GM12878 (cell line): ENCODE measurements around the gene CCDC194. TPM values are rescaled to one million over a fixed set of nuclear protein-coding genes. Genes with fewer than 3 reads are reported as not detected.

Experiments used
- BACH1 ChIP-seq: fragments of 450-650 bp; IDR thresholded peaks from 2 replicates; pipeline ENCODE4 v1.6.1; 2017; ENCODE audit warnings: mild to moderate bottlenecking, borderline replicate concordance
- BMI1 ChIP-seq: fragments of 450-650 bp; IDR thresholded peaks from 2 replicates; pipeline ENCODE4 v1.6.1; 2016; ENCODE audit warnings: mild to moderate bottlenecking, moderate library complexity, borderline replicate concordance
- CHD1 ChIP-seq: IDR thresholded peaks from 2 replicates; pipeline ENCODE4 v1.6.1; 2012; ENCODE audit warnings: low read depth, low read length, improper control_type of control experiment
- CREB1 ChIP-seq: IDR thresholded peaks from 2 replicates; pipeline ENCODE4 v1.6.1; 2012; ENCODE audit warnings: low read depth, mild to moderate bottlenecking, inconsistent platforms
- EGR1 ChIP-seq, 2 experiments: IDR thresholded peaks; 1 replicate in 1 of 2; 2 replicates in 1 of 2; pipeline ENCODE4 v1.6.1; 2011 to 2012; ENCODE audit warnings: low read depth in 2 of 2, low read length in 2 of 2, borderline replicate concordance in 1 of 2, mild to moderate bottlenecking in 1 of 2, moderate library complexity in 1 of 2
- ETV6 ChIP-seq, 2 experiments: fragments of 450-650 bp in 1 of 2; IDR thresholded peaks in 1 of 2; conservative IDR thresholded peaks in 1 of 2; 2 replicates each; pipeline ENCODE4 v1.6.1; 2014; ENCODE audit warnings: antibody characterized with exemption in 1 of 2, borderline replicate concordance in 1 of 2, low read depth in 1 of 2, mild to moderate bottlenecking in 1 of 2, moderate library complexity in 1 of 2
- EZH2 ChIP-seq: IDR thresholded peaks from 2 replicates; pipeline ENCODE4 v1.6.1; 2012; ENCODE audit warnings: low read depth, mild to moderate bottlenecking, control low read depth, inconsistent platforms, low read length, borderline replicate concordance; ENCODE audit not compliant: control insufficient read depth
- GABPA ChIP-seq: IDR thresholded peaks from 2 replicates; pipeline ENCODE4 v1.6.1; 2014; ENCODE audit warnings: antibody characterized with exemption, low read depth, mild to moderate bottlenecking, inconsistent platforms
- LARP7 ChIP-seq: fragments of 450-650 bp; IDR thresholded peaks from 2 replicates; pipeline ENCODE4 v1.6.1; 2017; ENCODE audit warnings: mild to moderate bottlenecking
- NFYB ChIP-seq: IDR thresholded peaks from 2 replicates; pipeline ENCODE4 v1.6.1; 2011; ENCODE audit warnings: low read depth, mild to moderate bottlenecking, low read length, improper control_type of control experiment, moderate library complexity; ENCODE audit not compliant: insufficient read depth
- NRF1 ChIP-seq: conservative IDR thresholded peaks from 2 replicates; pipeline ENCODE4 v1.6.1; 2011; ENCODE audit warnings: mild to moderate bottlenecking, low read depth, low read length, improper control_type of control experiment
- POLR2AphosphoS2 ChIP-seq: IDR thresholded peaks from 2 replicates; pipeline ENCODE4 v1.6.1; 2011; ENCODE audit warnings: low read depth, mild to moderate bottlenecking, low read length, improper control_type of control experiment, moderate library complexity
- POU2F2 ChIP-seq: IDR thresholded peaks from 3 replicates; pipeline ENCODE4 v1.6.1; 2011; ENCODE audit warnings: low read depth, mild to moderate bottlenecking, low read length, borderline replicate concordance
- RAD51 ChIP-seq: fragments of 450-650 bp; IDR thresholded peaks from 2 replicates; pipeline ENCODE4 v1.6.1; 2016; ENCODE audit warnings: moderate library complexity, mild to moderate bottlenecking, inconsistent platforms
- RB1 ChIP-seq: fragments of 450-650 bp; formaldehyde crosslinking; IDR thresholded peaks from 2 replicates; pipeline ENCODE4 v1.6.1; 2017; ENCODE audit warnings: mild to moderate bottlenecking, borderline replicate concordance
- RFX5 ChIP-seq: IDR thresholded peaks from 2 replicates; pipeline ENCODE4 v1.6.1; 2011; ENCODE audit warnings: low read depth, low read length, improper control_type of control experiment
- SIN3A ChIP-seq: IDR thresholded peaks from 2 replicates; pipeline ENCODE4 v1.6.1; 2012; ENCODE audit warnings: low read depth, low read length, improper control_type of control experiment
- SP1 ChIP-seq: IDR thresholded peaks from one replicate; pipeline ENCODE4 v1.6.1; 2011; ENCODE audit warnings: low read depth, low read length
- SREBF1 ChIP-seq: IDR thresholded peaks from 2 replicates; pipeline ENCODE4 v1.6.1; 2012; ENCODE audit warnings: mild to moderate bottlenecking, low read length
- STAT1 ChIP-seq: fragments of 450-650 bp; conservative IDR thresholded peaks from 2 replicates; pipeline ENCODE4 v1.6.1; 2014; ENCODE audit warnings: antibody characterized with exemption, mild to moderate bottlenecking
- SUZ12 ChIP-seq: fragments of 200-600 bp; sonication (generic); IDR thresholded peaks from one replicate; pipeline ENCODE4 v1.6.1; 2018; ENCODE audit warnings: antibody characterized with exemption, mild to moderate bottlenecking; ENCODE audit not compliant: unreplicated experiment
- WRNIP1 ChIP-seq: IDR thresholded peaks from 2 replicates; pipeline ENCODE4 v1.6.1; 2011; ENCODE audit warnings: low read depth, low read length, improper control_type of control experiment, borderline replicate concordance
- YBX1 ChIP-seq: fragments of 450-650 bp; IDR thresholded peaks from 2 replicates; pipeline ENCODE4 v1.6.1; 2016; ENCODE audit warnings: antibody characterized with exemption
- ZNF384 ChIP-seq: IDR thresholded peaks from 2 replicates; pipeline ENCODE4 v1.6.1; 2012; ENCODE audit warnings: low read depth, mild to moderate bottlenecking, low read length, improper control_type of control experiment, borderline replicate concordance
- polyA plus RNA-seq, 11 experiments: library from polyadenylated mRNA; depleted of rRNA in 4 of 11; unstranded in 6 of 11; stranded (reverse) in 5 of 11; fragments of >200 nt; fragmentation: Nextera tagmentation in 4 of 11; fragmentation: Illumina TruSeq in 1 of 11; extraction: Ambion mirVana in 4 of 11; extraction: Trizol in 1 of 11; gene quantifications; 1 replicate in 1 of 11; 2 replicates in 10 of 11; pipeline versions ENCODE4 v1.2.1 to v1.2.3, GENCODE V29; 2011 to 2016; ENCODE audit warnings: inconsistent platforms in 2 of 11, missing spikeins in 2 of 11, low read depth in 1 of 11
- total RNA-seq, 4 experiments: library from RNA; depleted of rRNA in 3 of 4; stranded (reverse); fragments of >200 nt in 3 of 4; fragmentation: Illumina TruSeq in 1 of 4; extraction: Trizol in 1 of 4; gene quantifications; 2 replicates each; pipeline versions ENCODE4 v1.2.1 to v1.2.3, GENCODE V29; 2013 to 2021
- TF ChIP-seq, protein P1 (sequence below): IDR thresholded peaks from 2 replicates; pipeline ENCODE4 v1.6.1; 2012; ENCODE audit warnings: low read depth, low read length, improper control_type of control experiment
- TF ChIP-seq, protein P2 (sequence below): IDR thresholded peaks from 2 replicates; pipeline ENCODE4 v1.6.1; 2011; ENCODE audit warnings: borderline replicate concordance, low read depth, mild to moderate bottlenecking, moderate library complexity, mixed read lengths, low read length; ENCODE audit not compliant: insufficient read depth; ENCODE audit errors: extremely low read length
- TF ChIP-seq, protein P3 (sequence below): IDR thresholded peaks from 2 replicates; pipeline ENCODE4 v1.6.1; 2011; ENCODE audit warnings: low read depth, mild to moderate bottlenecking, low read length, moderate library complexity, borderline replicate concordance; ENCODE audit errors: extremely low read depth

The CCDC194 gene
- total and polyA plus RNA-seq, 10 of the 15 experiments (the other 5 are each of a cell fraction or from before 2014, with no cell fraction given): 0.07 to 3.4 (median 0.97) TPM

GRCh38 chr19:17419621-17420474 is 25.9 kb upstream of the CCDC194 start, which contains the start of gene MVB12A (continued):
- no peak for TF ChIP-seq YBX1
- TF ChIP-seq RAD51: peak; percentile 50; the same call in 1 of the 2 replicates
- TF ChIP-seq EGR1 (IDR thresholded peaks at IDR 0.05; ENCODE audit: borderline replicate concordance in 1 of 2, low read depth in 2 of 2, low read length in 2 of 2): peak in 1 of 2 experiments; percentile 67; a peak in 1 of 3 replicates
- peak; percentile 69; the same call in 1 of the 2 replicates for TF ChIP-seq RFX5
- TF ChIP-seq STAT1: no peak
- TF ChIP-seq, protein P1, sequence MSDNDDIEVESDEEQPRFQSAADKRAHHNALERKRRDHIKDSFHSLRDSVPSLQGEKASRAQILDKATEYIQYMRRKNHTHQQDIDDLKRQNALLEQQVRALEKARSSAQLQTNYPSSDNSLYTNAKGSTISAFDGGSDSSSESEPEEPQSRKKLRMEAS: peak; percentile 72; the same call in 1 of the 2 replicates
- 0 out of 4 replicates have a peak, but pooled peaks of 1 of the 2 experiments have one; percentile 29 for TF ChIP-seq ETV6 (conservative IDR thresholded peaks at IDR 0.05 in 1 of 2, IDR thresholded peaks at IDR 0.05 in 1 of 2; ENCODE audit: borderline replicate concordance in 1 of 2, low read depth in 1 of 2)
- TF ChIP-seq WRNIP1: no peak
- 0 out of 2 replicates have a peak, but pooled peaks have one; percentile 31 for TF ChIP-seq RB1
- no peak for TF ChIP-seq EZH2
- TF ChIP-seq CREB1: peak; percentile 93
- TF ChIP-seq NFYB: peak; percentile 81
- TF ChIP-seq POU2F2: peak; percentile 15; the same call in 1 of the 3 replicates
- TF ChIP-seq SREBF1: no peak; the same call in 1 of the 2 replicates
- peak; percentile 85; the same call in 1 of the 2 replicates for TF ChIP-seq POLR2AphosphoS2
- no peak for TF ChIP-seq BMI1
- peak; percentile 59 for TF ChIP-seq NRF1
- TF ChIP-seq CHD1: no peak
- no peak for TF ChIP-seq BACH1
- TF ChIP-seq SUZ12: no peak
- peak; percentile 44; the same call in 1 of the 2 replicates for TF ChIP-seq ZNF384
- TF ChIP-seq GABPA: peak; percentile 96
- peak; percentile 84 for TF ChIP-seq SP1
- 0 out of 2 replicates have a peak, but pooled peaks have one; percentile 27 for TF ChIP-seq LARP7
- TF ChIP-seq, protein P2, sequence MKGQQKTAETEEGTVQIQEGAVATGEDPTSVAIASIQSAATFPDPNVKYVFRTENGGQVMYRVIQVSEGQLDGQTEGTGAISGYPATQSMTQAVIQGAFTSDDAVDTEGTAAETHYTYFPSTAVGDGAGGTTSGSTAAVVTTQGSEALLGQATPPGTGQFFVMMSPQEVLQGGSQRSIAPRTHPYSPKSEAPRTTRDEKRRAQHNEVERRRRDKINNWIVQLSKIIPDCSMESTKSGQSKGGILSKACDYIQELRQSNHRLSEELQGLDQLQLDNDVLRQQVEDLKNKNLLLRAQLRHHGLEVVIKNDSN: no peak
- no peak; the same call in 1 of the 2 replicates for TF ChIP-seq SIN3A
- TF ChIP-seq, protein P3, sequence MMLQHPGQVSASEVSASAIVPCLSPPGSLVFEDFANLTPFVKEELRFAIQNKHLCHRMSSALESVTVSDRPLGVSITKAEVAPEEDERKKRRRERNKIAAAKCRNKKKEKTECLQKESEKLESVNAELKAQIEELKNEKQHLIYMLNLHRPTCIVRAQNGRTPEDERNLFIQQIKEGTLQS: no peak
